HepG2 (cell line): ENCODE results near the gene ZNF540. TPM values are rescaled to one million over a fixed set of nuclear protein-coding genes. Genes with fewer than 3 reads are reported as not detected.

Source experiments
- ATF6 ChIP-seq: sonication (generic); formaldehyde crosslinking; conservative IDR thresholded peaks from 2 replicates; pipeline ENCODE4 v1.4.0; 2020; ENCODE audit warnings: missing genetic modification reagents
- CAMTA2 ChIP-seq: sonication (generic); formaldehyde crosslinking; IDR thresholded peaks from 2 replicates; pipeline ENCODE4 v1.4.0; 2020; ENCODE audit warnings: mild to moderate bottlenecking, missing genetic modification reagents, borderline replicate concordance
- CREM ChIP-seq, 2 experiments: sonication (generic) in 1 of 2; formaldehyde crosslinking in 1 of 2; IDR thresholded peaks; 2 replicates each; pipeline versions ENCODE4 v1.4.0 to v1.6.1; 2016 to 2020; ENCODE audit warnings: antibody characterized with exemption in 1 of 2, mild to moderate bottlenecking in 1 of 2, missing genetic modification reagents in 1 of 2
- FOXP1 ChIP-seq, 2 experiments: fragments of 450-650 bp in 1 of 2; IDR thresholded peaks; 2 replicates each; pipeline ENCODE4 v1.6.1; 2017 to 2018; ENCODE audit warnings: antibody characterized with exemption in 1 of 2
- GMEB2 ChIP-seq: IDR thresholded peaks from 2 replicates; pipeline ENCODE4 v1.6.1; 2016; ENCODE audit warnings: missing biosample characterization, missing genetic modification reagents, low read depth
- HMGXB4 ChIP-seq, 2 experiments: sonication (generic) in 1 of 2; formaldehyde crosslinking in 1 of 2; IDR thresholded peaks; 2 replicates each; pipeline versions ENCODE4 v1.4.0 to v1.6.1; 2018 to 2020; ENCODE audit warnings: missing genetic modification reagents in 2 of 2, borderline replicate concordance in 1 of 2, low read depth in 1 of 2, mild to moderate bottlenecking in 1 of 2, missing biosample characterization in 1 of 2
- JARID2 ChIP-seq: sonication (generic); formaldehyde crosslinking; IDR thresholded peaks from 2 replicates; pipeline ENCODE4 v1.8.1; 2023; ENCODE audit warnings: missing genetic modification reagents, inconsistent platforms; ENCODE audit not compliant: insufficient replicate concordance
- KLF11 ChIP-seq: IDR thresholded peaks from 2 replicates; pipeline ENCODE4 v1.6.1; 2016; ENCODE audit warnings: missing compliant biosample characterization
- MTF2 ChIP-seq: sonication (generic); formaldehyde crosslinking; IDR thresholded peaks from 2 replicates; pipeline ENCODE4 v1.5.0; 2020; ENCODE audit warnings: missing genetic modification reagents, borderline replicate concordance
- MYNN ChIP-seq: sonication (generic); formaldehyde crosslinking; IDR thresholded peaks from 2 replicates; pipeline ENCODE4 v1.4.0; 2020; ENCODE audit warnings: mild to moderate bottlenecking, low read depth, missing genetic modification reagents
- MZF1 ChIP-seq: sonication (generic); formaldehyde crosslinking; IDR thresholded peaks from 2 replicates; pipeline ENCODE4 v1.8.1; 2023; ENCODE audit warnings: mild to moderate bottlenecking, missing genetic modification reagents, borderline replicate concordance
- PBX2 ChIP-seq: IDR thresholded peaks from 2 replicates; pipeline ENCODE4 v1.6.1; 2016; ENCODE audit warnings: control low read depth
- RFX3 ChIP-seq: IDR thresholded peaks from 2 replicates; pipeline ENCODE4 v1.6.1; 2016; ENCODE audit warnings: missing biosample characterization, missing genetic modification reagents
- SATB2 ChIP-seq: sonication (generic); formaldehyde crosslinking; IDR thresholded peaks from 2 replicates; pipeline ENCODE4 v1.5.0; 2020; ENCODE audit warnings: missing genetic modification reagents
- SMAD9 ChIP-seq: sonication (generic); formaldehyde crosslinking; IDR thresholded peaks from 2 replicates; pipeline ENCODE4 v1.5.1; 2020; ENCODE audit warnings: mild to moderate bottlenecking, missing genetic modification reagents
- SNAI1 ChIP-seq: sonication (generic); formaldehyde crosslinking; IDR thresholded peaks from 2 replicates; pipeline ENCODE4 v1.5.0; 2020; ENCODE audit warnings: mild to moderate bottlenecking, missing genetic modification reagents, borderline replicate concordance
- TRIM24 ChIP-seq: sonication (generic); formaldehyde crosslinking; IDR thresholded peaks from 2 replicates; pipeline ENCODE4 v1.8.0; 2022; ENCODE audit warnings: mild to moderate bottlenecking, missing genetic modification reagents
- ZNF12 ChIP-seq: sonication (generic); formaldehyde crosslinking; IDR thresholded peaks from 2 replicates; pipeline ENCODE4 v1.5.0; 2020; ENCODE audit warnings: missing genetic modification reagents
- ZNF143 ChIP-seq: sonication (generic); formaldehyde crosslinking; IDR thresholded peaks from 2 replicates; pipeline ENCODE4 v1.4.0; 2020; ENCODE audit warnings: missing genetic modification reagents
- ZNF382 ChIP-seq: sonication (generic); formaldehyde crosslinking; IDR thresholded peaks from 2 replicates; pipeline ENCODE4 v1.5.0; 2020; ENCODE audit warnings: missing genetic modification reagents, mild to moderate bottlenecking, borderline replicate concordance
- ZNF614 ChIP-seq: IDR thresholded peaks from 2 replicates; pipeline ENCODE4 v1.6.1; 2018; ENCODE audit warnings: missing biosample characterization, missing genetic modification reagents, inconsistent platforms, borderline replicate concordance
- ZNF775 ChIP-seq: sonication (generic); formaldehyde crosslinking; IDR thresholded peaks from 2 replicates; pipeline ENCODE4 v1.4.0; 2020; ENCODE audit warnings: missing genetic modification reagents, mild to moderate bottlenecking, moderate library complexity, borderline replicate concordance
- polyA plus RNA-seq, 8 experiments: library from polyadenylated mRNA; depleted of rRNA in 3 of 8; stranded (reverse) in 7 of 8; unstranded in 1 of 8; fragments of >200 nt; fragmentation: Illumina TruSeq in 4 of 8; extraction: Trizol in 4 of 8; gene quantifications; 2 replicates each; pipeline versions ENCODE4 v1.2.1 to v1.2.3, GENCODE V29; 2011 to 2016; ENCODE audit warnings: low read depth in 4 of 8, missing spikeins in 1 of 8, mixed read lengths in 1 of 8; ENCODE audit not compliant: insufficient read depth in 1 of 8
- total RNA-seq, 5 experiments: library from RNA; depleted of rRNA; stranded (reverse); fragments of >200 nt; fragmentation: Illumina TruSeq; extraction: Trizol; gene quantifications; 2 replicates each; pipeline ENCODE4 v1.2.3, GENCODE V29; 2016; ENCODE audit warnings: low read depth in 1 of 5

The ZNF540 gene
- total and polyA plus RNA-seq, 2 of the 13 experiments (the other 11 are each of a cell fraction or from before 2014, with no cell fraction given) = 0.21 to 0.40 TPM

GRCh38 chr19:37655689-37656371 lies 61.2 kb downstream of the ZNF540 start (continued):
- TF ChIP-seq GMEB2 (CRISPR knock-in tag) = 0 out of 2 replicates have a peak, but pooled peaks have one; percentile 45
- peak; percentile 74; the same call in 1 of the 2 replicates for TF ChIP-seq ZNF614 (CRISPR knock-in tag)
- no peak for TF ChIP-seq FOXP1 (IDR thresholded peaks at IDR 0.05)
- 0 out of 2 replicates have a peak, but pooled peaks have one; percentile 12 for TF ChIP-seq FOXP1 (CRISPR knock-in tag; IDR thresholded peaks at IDR 0.05)
- no peak for TF ChIP-seq ZNF382 (CRISPR knock-in tag)
- peak; percentile 73; the same call in 1 of the 2 replicates for TF ChIP-seq KLF11 (CRISPR knock-in tag)
- no peak; the same call in none of the 2 replicates for TF ChIP-seq ZNF775
- no peak for TF ChIP-seq JARID2 (CRISPR knock-in tag)
- TF ChIP-seq SNAI1 (CRISPR knock-in tag) = 0 out of 2 replicates have a peak, but pooled peaks have one; percentile 32
- no peak for TF ChIP-seq RFX3 (CRISPR knock-in tag)
- TF ChIP-seq CREM (IDR thresholded peaks at IDR 0.05) = peak; percentile 33; the same call in 1 of the 2 replicates
- TF ChIP-seq CREM (CRISPR knock-in tag; IDR thresholded peaks at IDR 0.05) = no peak
- no peak for TF ChIP-seq ATF6 (CRISPR knock-in tag)
- TF ChIP-seq PBX2 (CRISPR knock-in tag) = peak; percentile 72
- TF ChIP-seq CAMTA2 (CRISPR knock-in tag) = no peak
- no peak; the same call in 1 of the 2 replicates for TF ChIP-seq MZF1
- TF ChIP-seq ZNF12 (CRISPR knock-in tag) = peak; percentile 83
- TF ChIP-seq MTF2 (CRISPR knock-in tag) = peak; percentile 32; the same call in 1 of the 2 replicates
- peak; percentile 88 for TF ChIP-seq TRIM24 (CRISPR knock-in tag)
- no peak for TF ChIP-seq SATB2 (CRISPR knock-in tag)
- peak; percentile 56; the same call in 1 of the 2 replicates for TF ChIP-seq MYNN (CRISPR knock-in tag)
- TF ChIP-seq HMGXB4 (CRISPR knock-in tag; IDR thresholded peaks at IDR 0.05; ENCODE audit: borderline replicate concordance in 1 of 2, low read depth in 1 of 2) = peak; percentile 70 to 74
- no peak for TF ChIP-seq SMAD9 (CRISPR knock-in tag)
- TF ChIP-seq ZNF143 (CRISPR knock-in tag) = peak; percentile 56
